Right ventricle myocardium inferior (tissue), 1 donor: Measurements from ENCODE around the gene MAT2B. TPM values are rescaled to one million over a fixed set of nuclear protein-coding genes. Genes with fewer than 3 reads are reported as not detected.

ENCODE experiments used
- ATAC-seq: fragments of 200-7000 bp; cut with Tn5 transposase; one replicate; pipeline ENCODE4 v1.9.1; 2020; ENCODE audit warnings: mild to moderate bottlenecking, moderate library complexity
- DNase-seq: peaks from one replicate; pipeline ENCODE4 v3.0.0; 2021; ENCODE audit errors: missing footprints
- intact Hi-C: fragments of 100-400 bp; cut with DNase I; formaldehyde crosslinking; loops from one replicate; pipeline ENCODE4 v1.11.0; 2022
- total RNA-seq: library from RNA; stranded (reverse); fragmentation: NEBNext Ultra II Directional; extraction: Animal tissue kit (Norgen Biotek cat#: 25700); gene quantifications from one replicate; pipeline ENCODE4 v1.2.1, GENCODE V29; 2021
- donor health status: DM: no; HTN: yes; CAD: no; lungs with severe emphysema.

MAT2B gene
- total RNA-seq, 1 donor from 2014 or later = 59.1 TPM

DNA sequence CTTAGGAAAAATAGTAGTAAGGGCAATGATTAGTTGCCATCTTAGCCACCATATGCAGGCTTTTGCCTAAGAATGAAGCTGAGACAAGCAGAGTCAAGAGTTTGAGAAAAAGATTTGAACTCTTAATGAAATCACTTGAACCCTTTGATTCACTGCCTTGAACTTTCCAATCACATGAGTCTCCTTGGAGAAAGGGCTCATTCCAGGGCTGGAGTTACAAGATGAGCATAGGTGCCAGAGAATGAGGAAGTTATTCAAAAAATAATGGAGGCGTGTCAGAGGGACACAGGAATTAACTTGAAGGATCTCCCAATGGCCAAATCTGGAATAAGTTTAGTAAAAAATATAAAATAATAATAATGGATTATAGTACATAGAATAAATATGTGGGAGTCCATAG is 35.3 kb downstream of the MAT2B start:
- ATAC-seq (no peak), DNase-seq (no peak)
- intact Hi-C loops = no loop called here

GRCh38 chr5:163542771-163543170 is 37.4 kb downstream of the MAT2B start:
- intact Hi-C loops = no loop called here
- DNase-seq (no peak), ATAC-seq (no peak)

DNA sequence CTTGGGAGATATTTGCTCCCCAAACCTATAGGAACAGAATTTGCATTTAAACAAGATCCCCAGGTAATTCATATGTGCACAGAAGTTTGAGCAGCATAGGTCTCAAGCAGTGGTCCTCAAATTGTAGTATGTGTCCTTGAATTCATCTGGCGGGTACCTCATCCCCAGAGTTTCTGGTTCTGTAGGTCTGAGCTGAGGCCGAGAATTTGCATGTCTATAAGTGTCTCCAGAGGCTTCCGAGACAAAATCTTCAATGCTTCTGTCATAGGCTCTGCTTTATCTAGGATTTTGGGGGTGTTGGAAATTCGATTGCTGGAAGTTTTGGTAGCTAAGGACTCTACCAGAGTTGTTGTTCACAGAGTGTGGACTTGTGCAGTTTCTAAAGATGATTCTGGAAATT is 38.6 kb downstream of the MAT2B start:
- intact Hi-C loops = no loop called here
- DNase-seq (no peak), ATAC-seq (no peak)

DNA sequence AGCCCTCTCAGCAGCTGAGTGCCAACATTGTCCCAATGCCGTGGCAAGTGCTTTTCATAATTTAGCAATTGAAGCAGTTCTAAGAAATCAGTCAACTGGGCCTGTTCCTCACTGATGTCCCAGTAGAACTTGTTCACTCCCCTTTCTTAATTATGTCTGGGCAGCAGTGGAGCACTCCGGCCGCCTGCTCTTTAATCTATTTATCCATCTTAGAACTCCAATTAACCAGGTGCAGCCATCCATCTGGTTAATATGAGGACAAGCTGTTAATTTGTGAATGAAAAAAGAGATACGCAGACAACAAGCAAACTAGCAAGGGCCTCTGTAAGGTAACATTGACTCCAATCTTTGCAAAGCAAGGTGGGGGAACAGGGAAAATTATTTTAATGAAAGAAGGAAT is 39.4 kb downstream of the MAT2B start:
- intact Hi-C loops = no loop called here
- ATAC-seq = no peak
- DNase-seq = no peak

- intact Hi-C loops = no loop called here
- ATAC-seq (no peak), DNase-seq (no peak)
Measured at GRCh38 chr5:163548649-163549048, 43.2 kb downstream of the MAT2B start.

DNA sequence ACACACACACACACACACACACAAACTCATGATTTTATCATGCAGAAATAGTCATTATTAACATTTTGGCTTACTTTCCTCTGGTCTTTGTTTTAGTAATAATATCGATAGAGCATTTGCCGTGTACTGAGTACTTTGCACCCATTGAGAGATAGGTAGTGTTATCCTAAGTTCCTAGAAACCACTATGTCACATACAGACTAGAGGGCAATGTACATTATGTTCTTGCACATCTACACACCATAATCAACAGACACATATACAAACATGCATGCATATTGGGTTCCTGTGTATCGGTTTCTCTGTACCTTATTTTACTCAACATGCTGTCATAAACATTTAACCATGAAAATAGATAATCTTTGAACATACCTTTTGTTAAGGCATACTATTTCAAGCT is 45.7 kb downstream of the MAT2B start:
- intact Hi-C loops = no loop called here
- DNase-seq (no peak), ATAC-seq (no peak)

DNA sequence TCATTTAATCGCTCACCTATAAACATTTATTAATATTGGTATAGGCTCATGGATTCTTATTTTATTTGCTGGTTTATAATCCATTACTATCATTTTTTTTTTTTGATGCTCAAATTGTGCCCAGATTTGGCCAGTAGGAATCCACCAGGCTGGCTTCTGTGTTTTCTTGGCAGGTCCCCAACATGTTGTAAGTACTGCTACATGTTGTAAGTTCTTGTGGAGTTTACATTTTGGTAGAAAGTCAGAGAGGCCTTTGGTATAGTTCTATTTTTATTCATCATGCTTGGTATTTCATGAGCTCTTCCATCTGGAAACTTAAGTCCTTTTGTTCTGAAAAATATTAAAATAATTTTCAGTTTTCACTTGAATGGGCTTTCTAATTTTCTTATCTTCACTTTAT is 47.1 kb downstream of the MAT2B start:
- ATAC-seq = no peak
- intact Hi-C loops = no loop called here
- DNase-seq = no peak

- intact Hi-C loops = loop anchor here (5.0 to 10.0 kb wide), 2 partner anchors 451 to 1653 kb away; no protein-coding TSS in a partner anchor
- DNase-seq = no peak
- ATAC-seq = no peak
Measured at GRCh38 chr5:163561339-163561738, 55.9 kb downstream of the MAT2B start.

- no peak for ATAC-seq
- DNase-seq = no peak
- intact Hi-C loops = loop anchor here (5.0 to 10.0 kb wide), 2 partner anchors 450 to 1653 kb away; no protein-coding TSS in a partner anchor
Measured at GRCh38 chr5:163562071-163562470, 56.7 kb downstream of the MAT2B start.

- no peak for DNase-seq
- intact Hi-C loops = loop anchor here (5.0 to 10.0 kb wide), 2 partner anchors 449 to 1652 kb away; no protein-coding TSS in a partner anchor
- peak; percentile 8 for ATAC-seq
Measured at GRCh38 chr5:163563112-163563511, 57.7 kb downstream of the MAT2B start.

GRCh38 chr5:163563880-163564279 is 58.5 kb downstream of the MAT2B start:
- DNase-seq (no peak), ATAC-seq (no peak)
- intact Hi-C loops = loop anchor here (2.0 to 10.0 kb wide), 3 partner anchors 448 to 1651 kb away; no protein-coding TSS in a partner anchor

DNA sequence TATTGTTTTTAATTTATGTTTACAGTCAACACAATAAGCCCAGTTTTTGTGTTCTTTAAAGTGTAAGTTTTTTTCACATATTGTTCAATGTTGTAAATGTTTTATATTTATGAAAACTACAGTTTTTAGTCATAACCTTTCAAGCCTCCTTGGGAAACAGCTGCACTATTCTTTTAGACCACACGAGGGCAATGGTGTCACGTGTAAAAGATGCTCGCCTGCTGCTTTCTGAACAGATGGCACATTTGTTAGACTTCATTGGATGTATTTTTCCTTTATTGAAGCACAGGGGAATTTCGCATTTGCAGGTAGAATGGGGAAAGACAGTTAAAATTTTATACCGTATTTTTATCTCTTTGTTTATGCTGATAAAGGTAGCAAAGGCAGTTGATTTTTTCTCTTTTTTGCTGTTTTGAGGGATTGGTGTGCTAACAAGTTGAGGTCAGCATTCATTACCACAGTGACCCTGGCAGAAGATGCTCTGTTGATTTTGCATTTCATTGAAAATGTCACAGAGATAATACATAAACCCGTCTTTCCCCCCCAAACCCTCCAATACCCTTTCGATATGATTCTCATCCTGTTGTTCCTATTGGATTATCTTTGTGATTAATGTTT is 59.0 kb downstream of the MAT2B start:
- no peak for ATAC-seq
- intact Hi-C loops = loop anchor here (2.0 to 10.0 kb wide), 3 partner anchors 448 to 1650 kb away; no protein-coding TSS in a partner anchor
- DNase-seq = no peak

DNA sequence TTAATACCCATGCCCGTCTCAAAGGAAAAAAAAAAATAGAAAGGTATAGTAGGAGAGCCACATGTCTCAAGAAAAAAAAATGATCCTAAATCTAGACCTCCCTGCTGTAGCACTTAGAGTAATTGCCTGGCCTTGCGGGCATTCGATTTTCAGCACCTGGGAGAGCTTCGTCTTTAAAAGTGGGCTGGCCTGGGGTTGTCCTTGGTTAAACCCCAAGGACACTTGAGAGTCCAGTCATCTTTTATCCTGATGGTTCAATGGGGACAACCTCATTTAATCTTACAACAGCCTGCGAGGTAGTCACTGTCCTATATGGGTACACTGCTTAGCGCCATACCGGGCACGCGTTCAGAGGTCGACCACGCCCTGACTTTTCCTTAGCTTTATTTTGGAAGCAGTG is 60.1 kb downstream of the MAT2B start:
- intact Hi-C loops = loop anchor here (2.0 to 10.0 kb wide), 2 partner anchors 939 to 1649 kb away; no protein-coding TSS in a partner anchor
- ATAC-seq = no peak
- no peak for DNase-seq

- ATAC-seq (no peak), DNase-seq (no peak)
- intact Hi-C loops = loop anchor here (2.0 to 10.0 kb wide), 2 partner anchors 939 to 1649 kb away; no protein-coding TSS in a partner anchor
Measured at GRCh38 chr5:163565931-163566608, 60.7 kb downstream of the MAT2B start.

GRCh38 chr5:163566678-163567077 is 61.3 kb downstream of the MAT2B start:
- DNase-seq (no peak), ATAC-seq (no peak)
- intact Hi-C loops = loop anchor here (10.0 kb wide), 1 partner anchor 1648 kb away; no protein-coding TSS in a partner anchor

GRCh38 chr5:163567811-163568210 is 62.4 kb downstream of the MAT2B start:
- no peak for ATAC-seq
- intact Hi-C loops = loop anchor here (10.0 kb wide), 1 partner anchor 1647 kb away; no protein-coding TSS in a partner anchor

More at GRCh38 chr5:163567811-163568210, 62.4 kb downstream of the MAT2B start:
- no peak for DNase-seq
